NCI-H748 treated with DMSO at 0.1 percent for 48 hours (cell line): ENCODE results near the gene ATP1A1.

Experiments used
- DNase-seq: peaks from one replicate; lab custom pipeline; 2025; lab: John Stamatoyannopoulos, UW

Gene ATP1A1

GRCh38 chr1:116440731-116441130 is 67.7 kb downstream of the ATP1A1 start:
- DNase-seq, result no peak

- no peak for DNase-seq
These were observed 72.5 kb downstream of the ATP1A1 start for GRCh38 chr1:116445534-116445933.

- no peak for DNase-seq
These were observed 73.6 kb downstream of the ATP1A1 start for GRCh38 chr1:116446686-116447085.

- no peak for DNase-seq
These were observed 75.8 kb downstream of the ATP1A1 start for GRCh38 chr1:116448785-116449385.

GRCh38 chr1:116449578-116449977 is 76.5 kb downstream of the ATP1A1 start:
- DNase-seq, result no peak

- no peak for DNase-seq
These were observed 78.7 kb downstream of the ATP1A1 start for GRCh38 chr1:116451702-116452101.

- DNase-seq, result no peak
These were observed 80.4 kb downstream of the ATP1A1 start for GRCh38 chr1:116453481-116453880.

- DNase-seq, result no peak
These were observed 80.9 kb downstream of the ATP1A1 start for GRCh38 chr1:116453906-116454305.
